Activated naive CD4-positive, alpha-beta T cell treated with Interleukin-2 at 50 U/mL for 16 hours (primary cell): ENCODE data around the gene ME3.

Source experiments
- DNase-seq: peaks from one replicate; pipeline ENCODE4 v3.0.0-alpha.2; 2020

Gene ME3

GRCh38 chr11:86416494-86416893 is 255.9 kb downstream of the ME3 start:
- no peak for DNase-seq

GRCh38 chr11:86415026-86415425 is 257.4 kb downstream of the ME3 start:
- DNase-seq: no peak

- no peak for DNase-seq
These were observed 258.4 kb downstream of the ME3 start for GRCh38 chr11:86414032-86414431.

- DNase-seq: no peak
These were observed 263.6 kb downstream of the ME3 start for GRCh38 chr11:86408845-86409244.

- DNase-seq: no peak
These were observed 269.0 kb downstream of the ME3 start for GRCh38 chr11:86403458-86403857.

GRCh38 chr11:86398106-86398505 is 274.3 kb downstream of the ME3 start:
- no peak for DNase-seq

- DNase-seq: no peak
These were observed 275.1 kb downstream of the ME3 start for GRCh38 chr11:86397351-86397750.

GRCh38 chr11:86396396-86396795 is 276.0 kb downstream of the ME3 start:
- DNase-seq: no peak

GRCh38 chr11:86395061-86395551 is 277.3 kb downstream of the ME3 start:
- no peak for DNase-seq
